Adrenal gland (tissue), 12 donors: ENCODE results near the gene KCTD5. TPM values are rescaled to one million over a fixed set of nuclear protein-coding genes. Genes with fewer than 3 reads are reported as not detected.
A peak's percentile ranks its signal among the peaks of the same experiment; 100 is the strongest.
"Not testable (repeated sequence)": the region's sequence is repeated elsewhere in the genome, so short reads cannot be mapped to it uniquely, and the experiment has no call there.

Experiments used
- DNase-seq, 7 donors: peaks; one replicate each; pipeline ENCODE4 v3.0.0-alpha.2; 2019 to 2020
- H3K27ac ChIP-seq, 5 donors: fragments of 200-600 bp; sonication (generic) in 4 of 5; 1 replicate in 3 of 5; 2 replicates in 2 of 5; pipeline versions ENCODE4 v1.5.1 to v1.8.0; 2016 to 2020; ENCODE audit warnings: mild to moderate bottlenecking in 1 of 5
- H3K27me3 ChIP-seq: fragments of 200-600 bp; 2 replicates; pipeline ENCODE4 v1.8.0; 2021
- H3K36me3 ChIP-seq, 2 donors: fragments of 200-600 bp; replicated peaks in 1 of 2; 1 replicate in 1 of 2; 2 replicates in 1 of 2; pipeline versions ENCODE4 v1.5.1 to v1.8.0; 2018 to 2022
- H3K4me1 ChIP-seq, 2 donors: fragments of 200-600 bp; replicated peaks in 1 of 2; 1 replicate in 1 of 2; 2 replicates in 1 of 2; pipeline versions ENCODE4 v1.5.1 to v1.8.0; 2018 to 2021
- H3K4me3 ChIP-seq, 4 donors: fragments of 200-600 bp; sonication (generic) in 3 of 4; one replicate each; pipeline ENCODE4 v1.5.1; 2016 to 2018
- H3K9me3 ChIP-seq, 3 donors: fragments of 200-600 bp; sonication (generic) in 1 of 3; replicated peaks in 1 of 3; 1 replicate in 2 of 3; 2 replicates in 1 of 3; pipeline versions ENCODE4 v1.5.1 to v1.8.0; 2016 to 2021
- CTCF ChIP-seq, 6 experiments: fragments of 450-650 bp in 4 of 6; fragments of 200-600 bp in 2 of 6; sonication (generic) in 1 of 6; IDR thresholded peaks; 1 replicate in 5 of 6; 2 replicates in 1 of 6; pipeline versions ENCODE4 v1.5.1 to v1.8.0; 2016 to 2021; ENCODE audit warnings: antibody characterized with exemption in 6 of 6, mild to moderate bottlenecking in 2 of 6, moderate library complexity in 1 of 6
- POLR2A ChIP-seq, 2 donors: fragments of 450-650 bp; IDR thresholded peaks; one replicate each; pipeline ENCODE4 v1.6.1; 2017; ENCODE audit warnings: antibody characterized with exemption in 2 of 2, mild to moderate bottlenecking in 2 of 2, moderate library complexity in 1 of 2
- WGBS, 4 donors: extraction: QIAGEN DNeasy Blood & Tissue Kit in 2 of 4; methylation state at CpG; one replicate each; pipeline versions ENCODE4 v1.1.5 to v1.1.7; 2013 to 2017; 5-methylcytosine and 5-hydroxymethylcytosine counted together
- intact Hi-C, 2 donors: fragments of 100-400 bp; cut with DNase I; formaldehyde crosslinking; loops; one replicate each; pipeline versions ENCODE4 v1.14.1 to v1.15.0; 2022 to 2023
- polyA plus RNA-seq, 3 donors: library from polyadenylated mRNA; stranded (reverse); fragments of 200-250 nt in 2 of 3; fragments of 350-450 nt in 1 of 3; fragmentation: Illumina TruSeq in 1 of 3; extraction: RNeasy Lipid Tissue Mini Kit (QIAGEN cat#74804) in 1 of 3; gene quantifications; one replicate each; pipeline ENCODE4 v1.2.3, GENCODE V29; 2013 to 2014
- total RNA-seq, 9 donors: library from RNA; depleted of rRNA in 4 of 9; stranded (reverse); fragments of >200 nt in 4 of 9; fragments of 120-200 nt in 1 of 9; fragmentation: NEBNext Ultra II Directional in 1 of 9; extraction: Animal tissue kit (Norgen Biotek cat#: 25700) in 1 of 9; gene quantifications; one replicate each; pipeline versions ENCODE4 v1.1.0 to v1.2.4, GENCODE V29; 2013 to 2023
- donor health status: healthy with polysubstance abuse.
- donor health status: Bipolar disorder and iron deficiency.
- donor health status: DM: yes; HTN: yes; CAD: no.
- donor health status: DM: no; HTN: no; CAD: no.
- donor health status: DM: no; HTN: no; CAD: no.
- donor health status: DM: yes; HTN: yes; CAD: no.

KCTD5 gene
- total and polyA plus RNA-seq, 12 donors, result 11.0 to 81.5 (median 18.7) TPM

- H3K27me3 ChIP-seq, DNase-seq, H3K9me3 ChIP-seq, H3K4me3 ChIP-seq, intact Hi-C loops, H3K27ac ChIP-seq: not testable (repeated sequence)
- H3K4me1 ChIP-seq, result peaks cover 11 to 21% of the 10 kb centered on the region in 2 donors
- peaks cover 0 to 17% of the 10 kb centered on the region in 2 donors for H3K36me3 ChIP-seq
- WGBS, 4 donors, result 65 to 93% (median 68%) methylated on average over 6 to 10 of the region's 10 CpGs
- TF ChIP-seq CTCF (IDR thresholded peaks at IDR 0.05), result peak in 1 of 6 experiments; percentile 31
Measured at GRCh38 chr16:2671193-2671592, 11.1 kb upstream of the KCTD5 start.

- peaks cover 0 to 17% of the 10 kb centered on the region in 2 donors for H3K36me3 ChIP-seq
- intact Hi-C loops, result no loop called here
- no peaks in the 10 kb centered on the region for H3K9me3 ChIP-seq
- peaks cover 11 to 21% of the 10 kb centered on the region in 2 donors for H3K4me1 ChIP-seq
- peak in 1 of 7 donors; percentile 49 for DNase-seq
- peak overlapping the region in 1 of 4 donors; percentile 71 for H3K4me3 ChIP-seq
- 82 to 89% (median 87%) methylated on average over 13 of the region's 13 CpGs for WGBS, 4 donors
- H3K27me3 ChIP-seq, result no peaks in the 10 kb centered on the region
- no peak overlapping the region for H3K27ac ChIP-seq
- TF ChIP-seq POLR2A (IDR thresholded peaks at IDR 0.05) (no peak), CTCF (IDR thresholded peaks at IDR 0.05) (no peak)
Measured at GRCh38 chr16:2671741-2672140, 10.6 kb upstream of the KCTD5 start.

- TF ChIP-seq CTCF (IDR thresholded peaks at IDR 0.05) (no peak), POLR2A (IDR thresholded peaks at IDR 0.05) (peak; percentile 69 to 87)
- Histone ChIP-seq H3K27ac (peak overlapping the region in 4 of 5 donors; percentile 59 to 96 (median 76)), H3K9me3 (no peaks in the 10 kb centered on the region), H3K27me3 (no peaks in the 10 kb centered on the region), H3K4me1 (peaks cover 11 to 21% of the 10 kb centered on the region in 2 donors), H3K4me3 (peak overlapping the region in 3 of 4 donors; percentile 62 to 83 (median 71)), H3K36me3 (peaks cover 0 to 11% of the 10 kb centered on the region in 2 donors)
- intact Hi-C loops, result no loop called here
- peak; percentile 95 to 98 (median 96) for DNase-seq
- WGBS, 4 donors, result 0 to 3% (median 1%) methylated on average over 15 to 107 of the region's 107 CpGs
Measured at GRCh38 chr16:2673066-2673999, 9.0 kb upstream of the KCTD5 start.

- peak in 1 of 7 donors; percentile 14 for DNase-seq
- 78 to 83% (median 81%) methylated on average over 6 to 7 of the region's 7 CpGs for WGBS, 4 donors
- Histone ChIP-seq H3K36me3 (no peaks in the 10 kb centered on the region), H3K4me1 (peaks cover 5 to 15% of the 10 kb centered on the region in 2 donors), H3K27me3 (no peaks in the 10 kb centered on the region), H3K9me3 (no peaks in the 10 kb centered on the region), H3K27ac (no peak overlapping the region), H3K4me3 (no peak overlapping the region)
- TF ChIP-seq CTCF (IDR thresholded peaks at IDR 0.05) (no peak), POLR2A (IDR thresholded peaks at IDR 0.05) (no peak)
- intact Hi-C loops, result no loop called here
Measured at GRCh38 chr16:2675021-2675420, 7.3 kb upstream of the KCTD5 start.
